Raji (cell line): ENCODE data around the gene PSMD1.

ENCODE experiments used
- POLR2A ChIP-seq: IDR thresholded peaks from 2 replicates; pipeline ENCODE4 v1.6.1; 2011; ENCODE audit warnings: low read depth, low read length, control low read depth; ENCODE audit not compliant: insufficient read depth

Gene PSMD1

GRCh38 chr2:231191896-231192872 lies 135.5 kb downstream of the PSMD1 start:
- TF ChIP-seq POLR2A = no peak

- no peak for TF ChIP-seq POLR2A
Observed at GRCh38 chr2:231193216-231193615, 136.5 kb downstream of the PSMD1 start.

- no peak for TF ChIP-seq POLR2A
Observed at GRCh38 chr2:231196592-231196991, 139.9 kb downstream of the PSMD1 start.

- no peak for TF ChIP-seq POLR2A
Observed at GRCh38 chr2:231197706-231198290, 141.1 kb downstream of the PSMD1 start.

- TF ChIP-seq POLR2A = peak; percentile 97
Observed at GRCh38 chr2:231198291-231199173, 141.9 kb downstream of the PSMD1 start, which contains the start of gene ARMC9. ARMC9 (plus strand) TSS chr2:231198631; CDS start chr2:231206239, 7,608 bp downstream.

- no peak for TF ChIP-seq POLR2A
Observed at GRCh38 chr2:231199219-231199618, 142.6 kb downstream of the PSMD1 start.

GRCh38 chr2:231200805-231201474 lies 144.3 kb downstream of the PSMD1 start:
- TF ChIP-seq POLR2A = no peak

- no peak for TF ChIP-seq POLR2A
Observed at GRCh38 chr2:231201475-231201814, 144.8 kb downstream of the PSMD1 start.

GRCh38 chr2:231203087-231203486 lies 146.4 kb downstream of the PSMD1 start:
- no peak for TF ChIP-seq POLR2A

GRCh38 chr2:231204146-231204545 lies 147.5 kb downstream of the PSMD1 start:
- TF ChIP-seq POLR2A = no peak

GRCh38 chr2:231204581-231204980 lies 147.9 kb downstream of the PSMD1 start:
- no peak for TF ChIP-seq POLR2A

- TF ChIP-seq POLR2A = no peak
Observed at GRCh38 chr2:231207734-231208133, 151.1 kb downstream of the PSMD1 start.

- no peak for TF ChIP-seq POLR2A
Observed at GRCh38 chr2:231210782-231211181, 154.1 kb downstream of the PSMD1 start.

GRCh38 chr2:231211486-231211885 lies 154.8 kb downstream of the PSMD1 start:
- TF ChIP-seq POLR2A = no peak

- TF ChIP-seq POLR2A = no peak
Observed at GRCh38 chr2:231212329-231212845, 155.7 kb downstream of the PSMD1 start.
